GM10847 (cell line): ENCODE data around the gene CDH19.

Experiments used
- POLR2A ChIP-seq: IDR thresholded peaks from 2 replicates; pipeline ENCODE4 v1.6.1; 2011; ENCODE audit not compliant: insufficient read length; ENCODE audit errors: extremely low read depth

The CDH19 gene

GRCh38 chr18:66523219-66523991, 80.5 kb downstream of the CDH19 start:
- TF ChIP-seq POLR2A = no peak

- no peak for TF ChIP-seq POLR2A
These were observed 89.9 kb downstream of the CDH19 start for GRCh38 chr18:66513996-66514395.

GRCh38 chr18:66511792-66512191, 92.1 kb downstream of the CDH19 start:
- TF ChIP-seq POLR2A = no peak

- no peak for TF ChIP-seq POLR2A
These were observed 92.6 kb downstream of the CDH19 start for GRCh38 chr18:66511289-66511688.

- TF ChIP-seq POLR2A = no peak
These were observed 93.4 kb downstream of the CDH19 start for GRCh38 chr18:66510357-66511045.

GRCh38 chr18:66508937-66509336, 95.0 kb downstream of the CDH19 start:
- TF ChIP-seq POLR2A = no peak

- TF ChIP-seq POLR2A = no peak
These were observed 97.7 kb downstream of the CDH19 start for GRCh38 chr18:66506178-66506577.

- no peak for TF ChIP-seq POLR2A
These were observed 106.5 kb downstream of the CDH19 start for GRCh38 chr18:66497351-66497750.

GRCh38 chr18:66495844-66496243, 108.0 kb downstream of the CDH19 start:
- TF ChIP-seq POLR2A = no peak

GRCh38 chr18:66473882-66474281, 130.0 kb downstream of the CDH19 start:
- TF ChIP-seq POLR2A = no peak

GRCh38 chr18:66461344-66461743, 142.5 kb downstream of the CDH19 start:
- no peak for TF ChIP-seq POLR2A

GRCh38 chr18:66457245-66457644, 146.6 kb downstream of the CDH19 start:
- no peak for TF ChIP-seq POLR2A
